HL-60 (cell line): ENCODE measurements around the gene TRAF3IP1.

Experiments used
- DNase-seq, 2 experiments: peaks; one replicate each; pipeline ENCODE4 v3.0.0-alpha.2; 2010 to 2020; ENCODE audit warnings: low read depth in 1 of 2, low spot score in 1 of 2
- H3K27ac ChIP-seq: fragments of 250-450 bp; sonication (Bioruptor Pico); replicated peaks from 2 replicates; pipeline ENCODE4 v1.5.1; 2020; ENCODE audit warnings: mild to moderate bottlenecking, moderate library complexity
- H3K27me3 ChIP-seq: fragments of 250-450 bp; sonication (Bioruptor Pico); 2 replicates; pipeline ENCODE4 v1.5.1; 2021; ENCODE audit warnings: mild to moderate bottlenecking, moderate library complexity; ENCODE audit not compliant: insufficient read depth, poor library complexity, severe bottlenecking
- H3K4me3 ChIP-seq: replicated peaks from 2 replicates; pipeline ENCODE4 v1.5.1; 2011; ENCODE audit warnings: mild to moderate bottlenecking, control low read depth, low read length; ENCODE audit not compliant: insufficient read depth
- CTCF ChIP-seq: IDR thresholded peaks from one replicate; pipeline ENCODE4 v1.5.1; 2011; ENCODE audit warnings: low read length, control low read depth, inconsistent platforms; ENCODE audit not compliant: insufficient read depth
- GABPA ChIP-seq: IDR thresholded peaks from 2 replicates; pipeline ENCODE4 v1.6.1; 2012; ENCODE audit warnings: low read depth
- POLR2AphosphoS5 ChIP-seq: IDR thresholded peaks from 2 replicates; pipeline ENCODE4 v1.6.1; 2012; ENCODE audit warnings: low read depth
- REST ChIP-seq: IDR thresholded peaks from 2 replicates; pipeline ENCODE4 v1.6.1; 2012; ENCODE audit warnings: low read depth; ENCODE audit not compliant: insufficient replicate concordance
- SPI1 ChIP-seq: IDR thresholded peaks from 2 replicates; pipeline ENCODE4 v1.6.1; 2012; ENCODE audit warnings: low read depth, mild to moderate bottlenecking, borderline replicate concordance

Gene TRAF3IP1

GRCh38 chr2:238339395-238339780 lies 19.1 kb downstream of the TRAF3IP1 start:
- Histone ChIP-seq H3K27ac (no peak overlapping the region), H3K27me3 (no peaks in the 10 kb centered on the region), H3K4me3 (no peak overlapping the region)
- TF ChIP-seq CTCF, result no peak
- TF ChIP-seq GABPA, result no peak
- TF ChIP-seq REST, result no peak
- TF ChIP-seq SPI1, result no peak
- TF ChIP-seq POLR2AphosphoS5, result no peak
- no peak for DNase-seq

GRCh38 chr2:238339814-238340213 lies 19.5 kb downstream of the TRAF3IP1 start:
- TF ChIP-seq SPI1, result no peak
- no peak for TF ChIP-seq POLR2AphosphoS5
- TF ChIP-seq REST, result no peak
- TF ChIP-seq CTCF, result no peak
- TF ChIP-seq GABPA, result no peak
- no peaks in the 10 kb centered on the region for H3K27me3 ChIP-seq
- no peak for DNase-seq

GRCh38 chr2:238341536-238341935 lies 21.2 kb downstream of the TRAF3IP1 start:
- TF ChIP-seq POLR2AphosphoS5 (no peak), GABPA (no peak), REST (no peak), SPI1 (no peak), CTCF (no peak)
- H3K27me3 ChIP-seq, result no peaks in the 10 kb centered on the region
- H3K4me3 ChIP-seq, result no peak overlapping the region
- H3K27ac ChIP-seq, result no peak overlapping the region
- no peak for DNase-seq

More at GRCh38 chr2:238339814-238340213, 19.5 kb downstream of the TRAF3IP1 start:
- Histone ChIP-seq H3K4me3 (no peak overlapping the region), H3K27ac (no peak overlapping the region)
